Suprapubic skin (tissue), 3 donors: ENCODE data around the gene MICALL2.

ENCODE experiments used
- POLR2A ChIP-seq, 2 donors: fragments of 450-650 bp; IDR thresholded peaks; one replicate each; pipeline ENCODE4 v1.6.1; 2017; ENCODE audit warnings: antibody characterized with exemption in 2 of 2, mild to moderate bottlenecking in 2 of 2, moderate library complexity in 2 of 2
- TF ChIP-seq, protein P1 (sequence below), 2 donors: fragments of 200-600 bp in 1 of 2; fragments of 450-650 bp in 1 of 2; sonication (generic) in 1 of 2; IDR thresholded peaks; one replicate each; pipeline ENCODE4 v1.5.1; 2016 to 2019; ENCODE audit warnings: antibody characterized with exemption in 2 of 2, mild to moderate bottlenecking in 1 of 2, moderate library complexity in 1 of 2

DNA sequence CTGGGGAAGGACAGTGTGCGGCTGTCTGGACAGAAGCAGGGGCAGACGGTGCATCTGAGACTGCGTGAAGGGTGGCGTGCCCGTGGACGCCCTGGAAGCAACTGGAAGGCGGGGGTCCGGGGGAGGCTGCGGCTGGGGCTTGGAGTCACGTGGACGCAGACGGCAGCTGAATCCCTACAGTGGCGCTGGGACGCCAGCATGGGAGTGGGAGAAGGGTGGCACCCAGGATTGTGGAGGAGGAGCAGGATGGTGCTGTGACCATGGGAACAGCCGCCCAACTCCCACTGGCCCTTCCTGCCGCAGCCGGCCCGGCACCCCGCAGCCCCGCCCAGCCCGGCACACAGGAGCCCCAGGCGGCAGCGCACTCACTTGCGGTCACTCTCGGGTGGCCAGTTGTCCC lies 35.2 kb upstream of the MICALL2 start:
- TF ChIP-seq, protein P1, sequence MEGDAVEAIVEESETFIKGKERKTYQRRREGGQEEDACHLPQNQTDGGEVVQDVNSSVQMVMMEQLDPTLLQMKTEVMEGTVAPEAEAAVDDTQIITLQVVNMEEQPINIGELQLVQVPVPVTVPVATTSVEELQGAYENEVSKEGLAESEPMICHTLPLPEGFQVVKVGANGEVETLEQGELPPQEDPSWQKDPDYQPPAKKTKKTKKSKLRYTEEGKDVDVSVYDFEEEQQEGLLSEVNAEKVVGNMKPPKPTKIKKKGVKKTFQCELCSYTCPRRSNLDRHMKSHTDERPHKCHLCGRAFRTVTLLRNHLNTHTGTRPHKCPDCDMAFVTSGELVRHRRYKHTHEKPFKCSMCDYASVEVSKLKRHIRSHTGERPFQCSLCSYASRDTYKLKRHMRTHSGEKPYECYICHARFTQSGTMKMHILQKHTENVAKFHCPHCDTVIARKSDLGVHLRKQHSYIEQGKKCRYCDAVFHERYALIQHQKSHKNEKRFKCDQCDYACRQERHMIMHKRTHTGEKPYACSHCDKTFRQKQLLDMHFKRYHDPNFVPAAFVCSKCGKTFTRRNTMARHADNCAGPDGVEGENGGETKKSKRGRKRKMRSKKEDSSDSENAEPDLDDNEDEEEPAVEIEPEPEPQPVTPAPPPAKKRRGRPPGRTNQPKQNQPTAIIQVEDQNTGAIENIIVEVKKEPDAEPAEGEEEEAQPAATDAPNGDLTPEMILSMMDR (IDR thresholded peaks at IDR 0.05) = no peak
- no peak for TF ChIP-seq POLR2A (IDR thresholded peaks at IDR 0.05)
